H9 (cell line): ENCODE results near the gene ILDR1. TPM values are rescaled to one million over a fixed set of nuclear protein-coding genes. Genes with fewer than 3 reads are reported as not detected.

Experiments
- DNase-seq: peaks from one replicate; pipeline ENCODE4 v3.0.0-alpha.2; 2017
- H2AFZ ChIP-seq: one replicate; pipeline ENCODE4 v1.6.1; 2013; ENCODE audit warnings: mild to moderate bottlenecking, low read length, control low read depth, moderate library complexity
- H2AK5ac ChIP-seq: 2 replicates; pipeline ENCODE4 v1.6.1; 2013; ENCODE audit warnings: low read length, control low read depth, mixed read lengths; ENCODE audit not compliant: insufficient read length
- H2BK120ac ChIP-seq: one replicate; pipeline ENCODE4 v1.6.1; 2013; ENCODE audit warnings: low read depth, mild to moderate bottlenecking, low read length, control low read depth, inconsistent platforms; ENCODE audit not compliant: poor library complexity, severe bottlenecking
- H2BK12ac ChIP-seq: 2 replicates; pipeline ENCODE4 v1.6.1; 2013; ENCODE audit warnings: low read length, control low read depth, mixed read lengths, low read depth; ENCODE audit not compliant: insufficient read length
- H2BK15ac ChIP-seq: 2 replicates; pipeline ENCODE4 v1.6.1; 2013; ENCODE audit warnings: low read depth, low read length, control low read depth
- H2BK20ac ChIP-seq: one replicate; pipeline ENCODE4 v1.6.1; 2013; ENCODE audit warnings: low read depth, mild to moderate bottlenecking, low read length, control low read depth, inconsistent platforms; ENCODE audit not compliant: poor library complexity, severe bottlenecking
- H2BK5ac ChIP-seq: 2 replicates; pipeline ENCODE4 v1.6.1; 2013; ENCODE audit warnings: low read length, control low read depth, mixed read lengths; ENCODE audit not compliant: insufficient read length
- H3K14ac ChIP-seq: 2 replicates; pipeline ENCODE4 v1.6.1; 2013; ENCODE audit warnings: low read length, control low read depth; ENCODE audit not compliant: insufficient read depth
- H3K18ac ChIP-seq: 2 replicates; pipeline ENCODE4 v1.6.1; 2013; ENCODE audit warnings: low read depth, mild to moderate bottlenecking, mixed read lengths, low read length, control low read depth; ENCODE audit not compliant: insufficient read length
- H3K23ac ChIP-seq: 2 replicates; pipeline ENCODE4 v1.6.1; 2013; ENCODE audit warnings: low read length, control low read depth, mixed read lengths, low read depth; ENCODE audit not compliant: insufficient read length
- H3K23me2 ChIP-seq: 2 replicates; pipeline ENCODE4 v1.6.1; 2013; ENCODE audit warnings: low read depth, mild to moderate bottlenecking, mixed read lengths, low read length, control low read depth; ENCODE audit not compliant: insufficient read length, poor library complexity, severe bottlenecking
- H3K27ac ChIP-seq: 2 replicates; pipeline ENCODE4 v1.5.1; 2013; ENCODE audit warnings: low read length, control low read depth, mixed read lengths, low read depth; ENCODE audit not compliant: insufficient read length
- H3K27me3 ChIP-seq: 2 replicates; pipeline ENCODE4 v1.6.1; 2013; ENCODE audit warnings: low read length, control low read depth, inconsistent platforms; ENCODE audit not compliant: insufficient read depth
- H3K4ac ChIP-seq: 2 replicates; pipeline ENCODE4 v1.6.1; 2013; ENCODE audit warnings: low read depth, mild to moderate bottlenecking, control low read depth, inconsistent platforms, low read length, moderate library complexity
- H3K4me1 ChIP-seq: 2 replicates; pipeline ENCODE4 v1.6.1; 2013; ENCODE audit warnings: low read length, control low read depth, inconsistent platforms; ENCODE audit not compliant: insufficient read depth
- H3K4me2 ChIP-seq: 2 replicates; pipeline ENCODE4 v1.6.1; 2013; ENCODE audit warnings: low read length, control low read depth, mixed read lengths; ENCODE audit not compliant: insufficient read length, insufficient read depth
- H3K56ac ChIP-seq: 2 replicates; pipeline ENCODE4 v1.6.1; 2013; ENCODE audit warnings: low read depth, mild to moderate bottlenecking, mixed read lengths, low read length, control low read depth; ENCODE audit not compliant: insufficient read length
- H3K79me1 ChIP-seq: 2 replicates; pipeline ENCODE4 v1.6.1; 2013; ENCODE audit warnings: low read depth, mild to moderate bottlenecking, moderate library complexity, low read length, control low read depth, inconsistent platforms; ENCODE audit not compliant: insufficient read depth, poor library complexity, severe bottlenecking
- H3K79me2 ChIP-seq: 2 replicates; pipeline ENCODE4 v1.6.1; 2013; ENCODE audit warnings: low read length, control low read depth, inconsistent platforms; ENCODE audit not compliant: insufficient read depth
- H3K9ac ChIP-seq: 2 replicates; pipeline ENCODE4 v1.6.1; 2013; ENCODE audit warnings: low read length, control low read depth, mixed read lengths; ENCODE audit not compliant: insufficient read length; ENCODE audit errors: extremely low read depth
- H3K9me3 ChIP-seq: one replicate; pipeline ENCODE4 v1.6.1; 2013; ENCODE audit warnings: low read depth, low read length, inconsistent platforms; ENCODE audit not compliant: control insufficient read depth
- H3T11ph ChIP-seq: one replicate; pipeline ENCODE4 v1.6.1; 2013; ENCODE audit warnings: mild to moderate bottlenecking, low read length, control low read depth, inconsistent platforms
- H4K20me1 ChIP-seq: one replicate; pipeline ENCODE4 v1.6.1; 2013; ENCODE audit not compliant: control insufficient read depth, insufficient read length, insufficient read depth
- H4K5ac ChIP-seq: 2 replicates; pipeline ENCODE4 v1.6.1; 2013; ENCODE audit warnings: low read depth, mild to moderate bottlenecking, mixed read lengths, low read length, control low read depth; ENCODE audit not compliant: insufficient read length
- H4K8ac ChIP-seq: replicated peaks from 2 replicates; pipeline ENCODE4 v1.6.1; 2013; ENCODE audit warnings: low read length, control low read depth, mixed read lengths, low read depth; ENCODE audit not compliant: insufficient read length
- H4K91ac ChIP-seq: 2 replicates; pipeline ENCODE4 v1.6.1; 2013; ENCODE audit warnings: low read depth, mild to moderate bottlenecking, moderate library complexity, mixed read lengths, low read length, control low read depth; ENCODE audit not compliant: insufficient read length
- H3K27ac Mint-ChIP-seq, 3 experiments: 2 replicates in 2 of 3; 3 replicates in 1 of 3; pipeline ENCODE4 v1.8.0; 2020 to 2021; ENCODE audit warnings: mixed read lengths in 3 of 3, mild to moderate bottlenecking in 1 of 3, moderate library complexity in 1 of 3
- H3K27me3 Mint-ChIP-seq: 2 replicates; pipeline ENCODE4 v1.8.0; 2021; ENCODE audit warnings: low read depth, mild to moderate bottlenecking, moderate library complexity, mixed read lengths
- H3K36me3 Mint-ChIP-seq, 3 experiments: 2 replicates in 2 of 3; 3 replicates in 1 of 3; pipeline ENCODE4 v1.8.0; 2020 to 2021; ENCODE audit warnings: low read depth in 3 of 3, mixed read lengths in 3 of 3; ENCODE audit not compliant: insufficient read depth in 1 of 3
- H3K4me1 Mint-ChIP-seq, 2 experiments: 2 replicates each; pipeline ENCODE4 v1.8.0; 2020; ENCODE audit warnings: mixed read lengths in 2 of 2
- H3K4me3 Mint-ChIP-seq, 2 experiments: 2 replicates in 1 of 2; 3 replicates in 1 of 2; pipeline ENCODE4 v1.8.0; 2020 to 2021; ENCODE audit warnings: mild to moderate bottlenecking in 2 of 2, mixed read lengths in 2 of 2, moderate library complexity in 1 of 2
- H3K9me3 Mint-ChIP-seq, 2 experiments: 2 replicates in 1 of 2; 3 replicates in 1 of 2; pipeline ENCODE4 v1.8.0; 2020; ENCODE audit warnings: mild to moderate bottlenecking in 2 of 2, mixed read lengths in 2 of 2, moderate library complexity in 1 of 2
- CTCF ChIP-seq: fragments of 200-600 bp; sonication (generic); conservative IDR thresholded peaks from 3 replicates; pipeline ENCODE4 v1.8.0; 2021; ENCODE audit warnings: antibody characterized with exemption, mild to moderate bottlenecking
- WGBS: extraction: QIAGEN DNeasy Blood & Tissue Kit; methylation state at CpG from one replicate; pipeline ENCODE4 v1.1.7; 2013; ENCODE audit warnings: missing lambda C conversion rate, low lambda C conversion rate, mixed read lengths; ENCODE audit not compliant: insufficient read length; ENCODE audit errors: extremely low coverage; 5-methylcytosine and 5-hydroxymethylcytosine counted together
- total RNA-seq: library from RNA; stranded (reverse); gene quantifications from 2 replicates; pipeline ENCODE4 v1.2.1, GENCODE V29; 2021

Gene ILDR1
- total RNA-seq, 1 experiment from 2014 or later: 0.68 TPM

- no CpG with 5 or more reads among the region's 5 CpGs for WGBS
- peaks cover 5 to 7% of the 10 kb centered on the region in 2 experiments; a peak in 3 of 4 replicates for H3K4me1 Mint-ChIP-seq
- H4K20me1 ChIP-seq: no peaks in the 10 kb centered on the region
These were observed 45.1 kb upstream of the ILDR1 start for GRCh38 chr3:122067214-122067550.

More at GRCh38 chr3:122067214-122067550, 45.1 kb upstream of the ILDR1 start:
- no peak overlapping the region for H2BK5ac ChIP-seq
- no peaks in the 10 kb centered on the region for H3K79me1 ChIP-seq
- Mint-ChIP-seq H3K27ac (no peak overlapping the region; a peak in 2 of 7 replicates), H3K4me3 (no peak overlapping the region), H3K27me3 (no peaks in the 10 kb centered on the region), H3K36me3 (no peaks in the 10 kb centered on the region), H3K9me3 (peaks cover 0 to 1% of the 10 kb centered on the region in 2 experiments; a peak in 1 of 5 replicates)
- TF ChIP-seq CTCF: no peak
- H3K23ac ChIP-seq: no peak overlapping the region
- H3K27me3 ChIP-seq: no peaks in the 10 kb centered on the region
- no peak overlapping the region for H2BK15ac ChIP-seq
- no peak overlapping the region for H3K14ac ChIP-seq
- H2BK20ac ChIP-seq: no peak overlapping the region
- no peak overlapping the region for H3K27ac ChIP-seq
- DNase-seq: no peak
- no peak overlapping the region for H2AFZ ChIP-seq
- H3T11ph ChIP-seq: no peak overlapping the region
- no peak overlapping the region for H4K5ac ChIP-seq
- H3K23me2 ChIP-seq: no peaks in the 10 kb centered on the region
- no peak overlapping the region for H4K91ac ChIP-seq
- H2BK120ac ChIP-seq: no peak overlapping the region
- no peak overlapping the region for H3K4me2 ChIP-seq
- H3K56ac ChIP-seq: no peak overlapping the region
- H3K18ac ChIP-seq: no peak overlapping the region
- H3K9ac ChIP-seq: no peak overlapping the region
- no peak overlapping the region for H3K4ac ChIP-seq
- H3K9me3 ChIP-seq: no peaks in the 10 kb centered on the region
- no peaks in the 10 kb centered on the region for H3K79me2 ChIP-seq
- no peak overlapping the region for H2BK12ac ChIP-seq
- H3K4me1 ChIP-seq: no peaks in the 10 kb centered on the region
- H2AK5ac ChIP-seq: no peak overlapping the region
- H4K8ac ChIP-seq: no peak overlapping the region
